COLO668 (cell line): Measurements from ENCODE around the gene CDC42EP2.
A peak's percentile ranks its signal among the peaks of the same experiment; 100 is the strongest.

Experiments used
- DNase-seq: peaks from one replicate; lab custom pipeline; 2025; ENCODE audit not compliant: unreplicated experiment; lab: John Stamatoyannopoulos, UW

Gene CDC42EP2

GRCh38 chr11:65355013-65355775 lies 40.5 kb downstream of the CDC42EP2 start:
- peak; percentile 76 for DNase-seq

DNA sequence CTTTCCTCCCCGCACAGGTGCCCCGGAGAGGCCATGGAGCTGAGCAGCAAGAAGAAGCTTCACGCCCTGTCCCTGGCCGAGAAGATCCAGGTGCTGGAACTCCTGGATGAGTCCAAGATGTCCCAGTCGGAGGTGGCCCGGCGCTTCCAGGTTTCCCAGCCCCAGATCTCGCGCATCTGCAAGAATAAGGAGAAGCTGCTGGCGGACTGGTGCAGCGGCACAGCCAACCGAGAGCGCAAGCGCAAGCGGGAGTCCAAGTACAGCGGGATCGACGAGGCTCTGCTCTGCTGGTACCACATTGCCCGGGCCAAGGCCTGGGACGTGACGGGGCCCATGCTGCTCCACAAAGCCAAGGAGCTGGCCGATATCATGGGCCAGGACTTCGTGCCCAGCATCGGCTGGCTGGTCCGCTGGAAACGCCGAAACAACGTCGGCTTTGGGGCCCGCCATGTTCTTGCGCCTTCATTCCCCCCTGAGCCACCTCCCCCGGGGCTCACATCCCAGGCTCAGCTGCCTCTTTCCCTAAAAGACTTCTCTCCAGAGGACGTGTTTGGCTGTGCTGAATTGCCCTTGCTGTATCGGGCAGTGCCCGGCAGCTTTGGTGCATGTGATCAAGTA lies 41.2 kb downstream of the CDC42EP2 start:
- DNase-seq, result no peak

DNA sequence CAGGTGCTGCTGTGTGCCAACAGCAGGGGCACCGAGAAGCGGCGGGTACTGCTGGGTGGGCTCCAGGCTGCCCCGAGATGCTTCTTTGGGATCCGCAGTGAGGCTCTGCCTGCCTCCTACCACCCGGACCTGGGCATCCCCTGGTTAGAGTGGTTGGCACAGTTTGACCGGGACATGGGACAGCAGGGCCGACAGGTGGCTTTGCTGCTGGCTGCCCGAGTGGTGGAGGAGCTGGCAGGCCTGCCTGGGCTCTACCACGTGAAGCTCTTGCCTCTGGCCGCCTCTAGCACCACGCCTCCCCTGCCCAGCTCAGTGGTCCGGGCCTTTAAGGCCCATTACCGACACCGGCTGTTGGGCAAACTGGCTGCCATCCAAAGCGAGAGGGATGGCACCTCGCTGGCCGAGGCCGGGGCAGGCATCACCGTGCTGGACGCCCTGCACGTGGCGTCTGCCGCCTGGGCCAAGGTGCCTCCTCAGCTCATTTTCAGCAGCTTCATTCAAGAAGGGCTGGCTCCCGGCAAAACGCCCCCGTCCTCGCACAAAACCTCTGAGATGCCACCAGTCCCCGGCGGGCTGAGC lies 41.8 kb downstream of the CDC42EP2 start:
- no peak for DNase-seq

DNA sequence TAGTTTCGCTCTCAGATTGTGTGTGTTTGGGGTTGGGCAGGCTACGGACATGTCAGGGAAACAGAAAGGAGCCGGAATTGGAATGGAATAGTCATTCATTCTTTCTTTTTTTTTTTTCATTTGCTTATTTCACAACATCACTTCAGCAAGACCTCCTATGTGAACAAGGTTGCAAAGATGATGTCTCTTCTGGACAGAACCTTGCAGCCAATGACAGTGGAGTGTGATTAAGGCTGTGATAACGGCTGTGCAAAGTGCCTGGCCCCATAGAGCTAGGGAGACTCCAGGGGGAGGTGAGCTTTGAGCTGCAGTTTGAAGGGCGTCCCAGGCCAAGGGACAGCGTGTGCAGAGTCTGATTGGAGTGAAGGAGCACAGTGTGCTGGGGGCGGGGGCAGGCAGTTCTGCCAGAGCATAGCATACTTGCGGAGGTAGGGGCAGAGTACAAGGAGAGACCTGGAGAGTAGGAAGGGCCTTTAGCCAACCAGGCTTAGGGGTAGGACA lies 43.2 kb downstream of the CDC42EP2 start:
- DNase-seq, result no peak

DNA sequence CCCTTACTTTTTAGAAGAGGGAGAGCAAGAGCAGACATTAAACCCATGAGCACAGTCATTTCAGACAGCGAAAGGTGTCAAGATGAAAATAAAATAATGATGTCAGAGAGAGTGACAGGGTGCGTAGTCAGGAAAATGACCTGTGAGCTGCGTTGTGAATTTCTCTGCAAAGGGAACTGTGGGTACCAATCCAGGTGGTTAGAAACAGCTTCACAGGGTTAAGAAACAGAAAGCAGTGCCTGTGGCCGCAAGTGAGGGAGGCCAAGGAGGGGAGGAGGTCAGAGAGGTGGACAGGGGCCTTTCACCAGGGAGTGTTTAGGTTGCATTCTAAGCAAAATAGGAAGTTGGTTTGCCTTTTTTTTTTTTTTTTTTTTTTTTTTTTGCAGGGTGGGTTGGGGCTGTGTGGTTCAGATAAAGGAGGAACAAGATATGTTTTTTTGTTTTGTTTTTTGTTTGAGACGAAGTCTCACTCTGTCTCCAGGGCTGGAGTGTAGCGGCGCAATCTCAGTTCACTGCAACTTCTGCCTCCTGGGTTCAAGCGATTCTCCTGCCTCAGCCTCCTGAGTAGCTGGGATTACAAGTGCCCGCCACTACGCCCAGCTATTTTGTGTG lies 47.8 kb downstream of the CDC42EP2 start:
- DNase-seq, result no peak

DNA sequence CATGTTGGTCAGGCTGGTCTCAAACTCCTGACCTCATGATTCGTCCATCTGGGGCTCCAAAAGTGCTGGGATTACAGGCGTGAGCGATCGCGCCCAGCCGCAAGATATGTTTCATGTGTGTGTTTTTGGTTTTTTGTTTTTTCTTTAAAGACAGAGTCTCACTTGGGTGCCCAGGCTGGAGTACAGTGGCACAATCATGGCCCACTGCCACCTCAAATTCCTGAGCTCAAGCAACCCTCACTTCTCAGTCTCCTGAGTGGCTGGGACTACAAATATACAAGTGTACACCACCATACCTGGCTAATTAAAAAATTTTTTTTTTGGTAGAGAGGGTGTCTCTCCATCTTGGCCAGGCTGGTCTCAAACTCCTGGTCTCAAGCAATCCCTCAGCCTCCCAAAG lies 48.3 kb downstream of the CDC42EP2 start:
- DNase-seq, result no peak

GRCh38 chr11:65363770-65364169 lies 49.1 kb downstream of the CDC42EP2 start:
- DNase-seq, result no peak

DNA sequence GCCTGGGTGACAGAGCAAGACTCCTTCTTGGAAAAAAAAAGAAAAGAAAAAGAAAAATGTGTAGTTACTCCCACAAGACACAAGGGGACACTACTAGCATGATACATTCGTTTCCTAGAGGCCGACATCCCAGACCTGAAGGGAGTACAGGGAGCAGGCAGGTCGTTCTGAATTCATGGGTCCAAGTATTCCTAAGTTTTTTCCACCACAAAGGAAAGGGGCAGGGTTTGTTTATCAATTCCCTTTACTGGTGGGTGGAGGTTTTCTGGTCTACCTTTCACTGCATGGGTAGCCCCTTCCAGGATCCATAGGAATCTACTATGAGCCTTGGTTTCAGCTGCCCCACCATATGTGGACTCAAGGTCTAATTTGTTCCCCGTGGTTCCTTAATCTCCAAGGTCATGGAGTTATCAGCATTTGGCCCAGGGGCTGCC lies 51.7 kb downstream of the CDC42EP2 start:
- DNase-seq, result peak; percentile 28

DNA sequence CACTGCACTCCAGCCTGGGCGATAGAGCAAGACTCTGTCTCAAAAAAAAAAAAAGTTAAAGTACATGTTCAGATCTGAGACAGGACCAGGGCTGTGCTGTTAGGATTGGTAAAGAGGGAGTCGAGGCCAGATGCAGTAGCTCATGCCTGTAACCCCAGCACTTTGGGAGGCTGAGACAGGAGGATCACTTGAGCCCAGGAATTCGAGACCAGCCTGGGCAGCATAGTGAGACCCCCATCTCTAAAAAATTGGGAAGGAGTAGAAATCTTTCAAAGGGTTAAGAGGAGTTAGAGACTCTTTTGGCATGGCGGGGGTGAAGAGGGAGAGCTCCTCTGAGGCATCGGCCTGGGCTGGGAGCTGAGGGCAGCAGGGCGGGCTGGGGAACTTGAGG lies 56.0 kb downstream of the CDC42EP2 start:
- no peak for DNase-seq
